B cell (primary cell): ENCODE data around the gene SIRPA. TPM values are rescaled to one million over a fixed set of nuclear protein-coding genes. Genes with fewer than 3 reads are reported as not detected.
A peak's percentile ranks its signal among the peaks of the same experiment; 100 is the strongest.

Experiments
- ATAC-seq: fragments of 200-7000 bp; cut with Tn5 transposase; one replicate; pipeline ENCODE4 v1.10.0; 2021; ENCODE audit warnings: low read depth, mild to moderate bottlenecking, moderate number of reproducible peaks, moderate library complexity
- CTCF ChIA-PET: fragments of 350-600 bp; sonication (Branson Sonifier 250); formaldehyde crosslinking; loops from one replicate; lab custom pipeline; 2021; ENCODE audit warnings: antibody characterized with exemption, inconsistent platforms; lab: Charles Lee
- POLR2A ChIA-PET: fragments of 350-600 bp; sonication (Branson Sonifier 250); formaldehyde crosslinking; loops from one replicate; lab custom pipeline; 2021; ENCODE audit warnings: antibody characterized with exemption; lab: Charles Lee
- DNase-seq: peaks from one replicate; pipeline ENCODE4 v3.0.0; 2013
- H2AFZ ChIP-seq: 2 replicates; pipeline ENCODE4 v1.6.1; 2012; ENCODE audit warnings: mild to moderate bottlenecking, low read depth, low read length; ENCODE audit not compliant: insufficient read depth, poor library complexity, severe bottlenecking
- H3K27ac ChIP-seq, 2 donors: 1 replicate in 1 of 2; 2 replicates in 1 of 2; pipeline ENCODE4 v1.5.1; 2012 to 2013; ENCODE audit warnings: low read length in 2 of 2, mild to moderate bottlenecking in 2 of 2, moderate library complexity in 1 of 2
- H3K27me3 ChIP-seq, 4 experiments: fragments of 200-600 bp in 1 of 4; sonication (generic) in 1 of 4; replicated peaks in 1 of 4; 1 replicate in 2 of 4; 2 replicates in 2 of 4; pipeline versions ENCODE4 v1.6.1 to v1.7.0; 2013 to 2016; ENCODE audit warnings: low read length in 3 of 4, mild to moderate bottlenecking in 2 of 4, mixed read lengths in 1 of 4, moderate library complexity in 1 of 4; ENCODE audit not compliant: insufficient read depth in 4 of 4, control insufficient read depth in 3 of 4; ENCODE audit errors: control extremely low read depth in 1 of 4
- H3K36me3 ChIP-seq, 2 experiments: replicated peaks in 1 of 2; 1 replicate in 1 of 2; 2 replicates in 1 of 2; pipeline versions ENCODE4 v1.6.1 to v1.7.1; 2013; ENCODE audit warnings: low read length in 1 of 2; ENCODE audit not compliant: insufficient read depth in 2 of 2, control insufficient read depth in 1 of 2; ENCODE audit errors: control extremely low read depth in 1 of 2, extremely low read depth in 1 of 2
- H3K4me1 ChIP-seq, 2 donors: fragments of 200-600 bp in 1 of 2; sonication (generic) in 1 of 2; 1 replicate in 1 of 2; 2 replicates in 1 of 2; pipeline versions ENCODE4 v1.5.1 to v1.6.1; 2013 to 2017; ENCODE audit warnings: low read length in 2 of 2; ENCODE audit not compliant: control insufficient read depth in 2 of 2, insufficient read depth in 2 of 2
- H3K4me2 ChIP-seq: replicated peaks from 2 replicates; pipeline ENCODE3; 2012; ENCODE audit warnings: mild to moderate bottlenecking, low read depth, low read length; ENCODE audit not compliant: poor library complexity, severe bottlenecking
- H3K4me3 ChIP-seq, 5 experiments: fragments of 200-600 bp in 1 of 5; sonication (generic) in 1 of 5; 1 replicate in 3 of 5; 2 replicates in 2 of 5; pipeline versions ENCODE4 v1.5.1 to v1.7.0; 2011 to 2016; ENCODE audit warnings: low read length in 4 of 5, mild to moderate bottlenecking in 4 of 5, low read depth in 2 of 5, control low read depth in 1 of 5, moderate library complexity in 1 of 5; ENCODE audit not compliant: insufficient read depth in 1 of 5; ENCODE audit errors: control extremely low read depth in 1 of 5, extremely low read depth in 1 of 5
- H3K79me2 ChIP-seq: fragments of 200-600 bp; sonication (generic); one replicate; pipeline ENCODE4 v1.6.0; 2016; ENCODE audit warnings: low read length; ENCODE audit not compliant: control insufficient read depth, insufficient read depth
- H3K9ac ChIP-seq: fragments of 200-600 bp; sonication (generic); 2 replicates; pipeline ENCODE4 v1.6.1; 2017; ENCODE audit warnings: mild to moderate bottlenecking, low read length, moderate library complexity
- H3K9me3 ChIP-seq, 3 donors: one replicate each; pipeline versions ENCODE4 v1.6.1 to v1.7.1; 2013; ENCODE audit warnings: low read length in 2 of 3; ENCODE audit not compliant: control insufficient read depth in 2 of 3, insufficient read depth in 1 of 3; ENCODE audit errors: control extremely low read depth in 1 of 3
- H4K20me1 ChIP-seq: 2 replicates; pipeline ENCODE4 v1.6.0; 2012; ENCODE audit warnings: mild to moderate bottlenecking, low read length; ENCODE audit not compliant: insufficient read depth, control insufficient read depth, poor library complexity, severe bottlenecking
- H3K27ac Mint-ChIP-seq: one replicate; pipeline ENCODE4 v1.8.0; 2021; ENCODE audit warnings: mixed read lengths
- H3K27me3 Mint-ChIP-seq: one replicate; pipeline ENCODE4 v1.8.0; 2021; ENCODE audit warnings: mixed read lengths
- H3K4me1 Mint-ChIP-seq: one replicate; pipeline ENCODE4 v1.8.0; 2021; ENCODE audit warnings: mixed read lengths
- H3K4me3 Mint-ChIP-seq: one replicate; pipeline ENCODE4 v1.8.0; 2021; ENCODE audit warnings: mixed read lengths
- H3K9me3 Mint-ChIP-seq: one replicate; pipeline ENCODE4 v1.8.0; 2022; ENCODE audit warnings: mixed read lengths; ENCODE audit not compliant: insufficient read depth
- EZH2 ChIP-seq: IDR thresholded peaks from 2 replicates; pipeline ENCODE4 v1.6.1; 2012; ENCODE audit warnings: borderline replicate concordance, low read depth, mild to moderate bottlenecking, moderate library complexity, low read length; ENCODE audit not compliant: insufficient read depth, poor library complexity, severe bottlenecking
- WGBS: methylation state at CpG from one replicate; pipeline ENCODE4 v1.1.5; 2013; ENCODE audit warnings: missing lambda C conversion rate; ENCODE audit not compliant: insufficient coverage; 5-methylcytosine and 5-hydroxymethylcytosine counted together
- intact Hi-C: fragments of 100-400 bp; cut with micrococcal nuclease; formaldehyde crosslinking; loops from one replicate; pipeline ENCODE4 v1.10.0; 2022
- polyA plus RNA-seq: library from polyadenylated mRNA; depleted of rRNA; stranded (reverse); fragments of >200 nt; gene quantifications from 2 replicates; pipeline ENCODE4 v1.2.3, GENCODE V29; 2012
- total RNA-seq, 2 donors: library from RNA; stranded (reverse); fragments of 120-200 nt in 1 of 2; gene quantifications; 1 replicate in 1 of 2; 2 replicates in 1 of 2; pipeline versions ENCODE4 v1.2.3 to v1.2.4, GENCODE V29; 2013 to 2022
- TF ChIP-seq, protein P1 (sequence below): fragments of 200-600 bp; IDR thresholded peaks from one replicate; pipeline ENCODE4 v1.8.0; 2022; ENCODE audit warnings: antibody characterized with exemption, mild to moderate bottlenecking

Gene SIRPA
- total and polyA plus RNA-seq, 2 donors (not counting 1 experiment from before 2014, with no cell fraction given) = 0.94 to 10.2 TPM

DNA sequence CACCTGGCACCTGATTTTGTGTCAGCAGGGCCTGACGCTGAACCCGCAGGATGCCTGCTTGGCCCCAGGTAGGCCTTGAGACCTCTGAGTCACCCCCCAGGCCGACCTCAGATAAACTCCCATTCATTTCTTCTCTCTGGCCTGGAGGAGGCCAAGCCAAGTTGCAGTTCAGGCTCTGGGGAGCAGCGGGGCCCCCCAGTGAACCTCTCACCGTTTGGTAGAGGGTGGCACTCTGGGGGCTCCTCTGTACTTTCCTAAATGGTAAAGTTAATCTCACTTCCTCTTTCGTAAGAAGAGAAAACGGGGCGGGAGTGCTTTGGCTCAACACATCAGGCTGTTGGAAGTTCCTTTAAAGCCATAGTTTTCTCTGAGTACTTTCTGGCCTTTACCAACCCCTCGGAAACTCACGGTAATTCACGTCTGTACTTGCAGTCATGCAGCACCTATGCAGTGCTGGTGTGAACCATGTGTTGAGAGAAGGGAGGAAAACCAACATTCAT lies 2.8 kb downstream of the SIRPA start:
- peak overlapping the region; percentile 47 to 50 for H3K27ac ChIP-seq
- H4K20me1 ChIP-seq = no peaks in the 10 kb centered on the region
- no peaks in the 10 kb centered on the region for H3K27me3 Mint-ChIP-seq
- H3K27me3 ChIP-seq = peaks cover 0 to 6% (median 2%) of the 10 kb centered on the region in 4 experiments
- H3K4me3 Mint-ChIP-seq = peak overlapping the region; percentile 70
- H2AFZ ChIP-seq = no peak overlapping the region
- H3K9me3 Mint-ChIP-seq = no peaks in the 10 kb centered on the region
- TF ChIP-seq, protein P1, sequence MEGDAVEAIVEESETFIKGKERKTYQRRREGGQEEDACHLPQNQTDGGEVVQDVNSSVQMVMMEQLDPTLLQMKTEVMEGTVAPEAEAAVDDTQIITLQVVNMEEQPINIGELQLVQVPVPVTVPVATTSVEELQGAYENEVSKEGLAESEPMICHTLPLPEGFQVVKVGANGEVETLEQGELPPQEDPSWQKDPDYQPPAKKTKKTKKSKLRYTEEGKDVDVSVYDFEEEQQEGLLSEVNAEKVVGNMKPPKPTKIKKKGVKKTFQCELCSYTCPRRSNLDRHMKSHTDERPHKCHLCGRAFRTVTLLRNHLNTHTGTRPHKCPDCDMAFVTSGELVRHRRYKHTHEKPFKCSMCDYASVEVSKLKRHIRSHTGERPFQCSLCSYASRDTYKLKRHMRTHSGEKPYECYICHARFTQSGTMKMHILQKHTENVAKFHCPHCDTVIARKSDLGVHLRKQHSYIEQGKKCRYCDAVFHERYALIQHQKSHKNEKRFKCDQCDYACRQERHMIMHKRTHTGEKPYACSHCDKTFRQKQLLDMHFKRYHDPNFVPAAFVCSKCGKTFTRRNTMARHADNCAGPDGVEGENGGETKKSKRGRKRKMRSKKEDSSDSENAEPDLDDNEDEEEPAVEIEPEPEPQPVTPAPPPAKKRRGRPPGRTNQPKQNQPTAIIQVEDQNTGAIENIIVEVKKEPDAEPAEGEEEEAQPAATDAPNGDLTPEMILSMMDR = no peak
- H3K4me1 Mint-ChIP-seq = peaks cover 53% of the 10 kb centered on the region
- peaks cover 41 to 50% of the 10 kb centered on the region in 2 donors for H3K4me1 ChIP-seq
- peak; percentile 75 for ATAC-seq
- peak overlapping the region; percentile 83 for H3K27ac Mint-ChIP-seq
- H3K4me3 ChIP-seq = no peak overlapping the region
- no peaks in the 10 kb centered on the region for H3K79me2 ChIP-seq
- H3K9me3 ChIP-seq = no peaks in the 10 kb centered on the region
- intact Hi-C loops = loop anchor here (1.0 to 5.0 kb wide), 7 partner anchors 27 to 204 kb away; partner anchors contain the start of gene STK35
- 16% methylated on average over 4 of the region's 11 CpGs for WGBS
- POLR2A ChIA-PET = no interaction called here
- H3K4me2 ChIP-seq = peak overlapping the region; percentile 61
- H3K36me3 ChIP-seq = no peaks in the 10 kb centered on the region
- peak; percentile 88 for DNase-seq
- CTCF ChIA-PET = interaction anchor here (1.1 to 2.6 kb wide), 5 partner anchors 13 to 274 kb away, joined by 3 to 19 read pairs (median 4); no protein-coding TSS in a partner anchor
- peak overlapping the region; percentile 7 for H3K9ac ChIP-seq

DNA sequence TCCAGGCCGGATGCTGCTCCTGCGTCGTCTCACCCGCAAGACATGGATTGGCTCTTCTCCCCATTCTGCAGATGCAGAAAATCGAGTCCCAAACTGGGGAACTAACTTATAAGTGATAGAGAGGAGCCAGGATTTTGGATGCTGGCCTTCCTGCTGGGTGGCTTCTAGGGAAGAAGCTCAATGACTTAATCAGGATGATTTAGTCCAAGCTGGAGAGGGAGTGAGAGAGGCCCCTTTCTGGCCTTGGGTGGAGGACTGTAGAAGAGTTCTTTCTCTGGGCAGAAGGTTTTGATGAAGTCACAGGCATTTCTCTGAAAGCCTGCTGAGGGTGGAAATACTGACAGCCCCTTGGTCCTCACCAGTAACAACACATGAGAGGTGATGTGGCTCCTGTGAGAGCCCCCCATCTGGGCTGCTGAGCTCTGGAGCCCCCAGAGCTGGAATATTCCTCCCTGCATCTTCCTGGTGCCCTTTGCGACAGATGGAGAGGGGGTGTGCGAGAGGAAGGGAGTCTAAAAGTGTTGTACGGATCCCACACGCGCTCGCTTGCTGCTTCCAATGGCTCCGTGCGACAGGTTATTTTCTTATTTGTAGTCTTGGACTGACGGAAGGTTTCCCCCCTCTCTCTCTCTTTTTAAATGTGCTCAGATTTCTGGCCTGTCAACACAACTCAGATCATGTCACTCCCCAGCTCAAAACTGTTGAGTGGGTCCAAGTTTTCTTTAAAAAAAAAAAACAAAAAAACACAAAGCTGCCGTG lies 3.5 kb downstream of the SIRPA start:
- H3K4me1 Mint-ChIP-seq = peaks cover 48% of the 10 kb centered on the region
- intact Hi-C loops = loop anchor here (1.0 to 5.0 kb wide), 6 partner anchors 48 to 204 kb away; partner anchors contain the start of gene STK35
- Histone ChIP-seq H3K9ac (no peak overlapping the region), H3K4me1 (peaks cover 37 to 43% of the 10 kb centered on the region in 2 donors), H4K20me1 (no peaks in the 10 kb centered on the region), H3K4me3 (no peak overlapping the region), H3K36me3 (no peaks in the 10 kb centered on the region), H3K9me3 (no peaks in the 10 kb centered on the region), H3K27me3 (no peaks in the 10 kb centered on the region), H3K27ac (peak overlapping the region; percentile 37 to 47), H3K4me2 (peak overlapping the region; percentile 61), H3K79me2 (no peaks in the 10 kb centered on the region), H2AFZ (no peak overlapping the region)
- CTCF ChIA-PET = interaction anchor here (0.7 to 2.9 kb wide), 10 partner anchors 13 to 274 kb away, joined by 3 to 19 read pairs (median 4); no protein-coding TSS in a partner anchor
- no peaks in the 10 kb centered on the region for H3K27me3 Mint-ChIP-seq
- H3K4me3 Mint-ChIP-seq = peak overlapping the region; percentile 70
- peak overlapping the region; percentile 83 for H3K27ac Mint-ChIP-seq
- POLR2A ChIA-PET = no interaction called here
- DNase-seq = no peak
- WGBS = 92% methylated on average over 11 of the region's 15 CpGs
- ATAC-seq = no peak
- TF ChIP-seq EZH2 = no peak
- TF ChIP-seq, protein P1 = no peak
- no peaks in the 10 kb centered on the region for H3K9me3 Mint-ChIP-seq
